Fibroblast of mammary gland (primary cell): Measurements from ENCODE around the gene NMBR.
"Not testable (repeated sequence)": the region's sequence is repeated elsewhere in the genome, so short reads cannot be mapped to it uniquely, and the experiment has no call there.

ENCODE experiments used
- DNase-seq: peaks from one replicate; pipeline ENCODE4 v3.0.0-alpha.2; 2010; ENCODE audit warnings: low read depth
- H3K4me3 ChIP-seq: 2 replicates; pipeline ENCODE4 v1.5.1; 2011; ENCODE audit warnings: low read depth, mild to moderate bottlenecking, low read length, moderate library complexity; ENCODE audit not compliant: control insufficient read depth
- TF ChIP-seq, protein P1 (sequence below): conservative IDR thresholded peaks from 2 replicates; pipeline ENCODE4 v1.5.1; 2011; ENCODE audit warnings: low read depth, low read length, inconsistent platforms; ENCODE audit not compliant: control insufficient read depth, insufficient read depth

Gene NMBR

GRCh38 chr6:142146828-142147662 lies at the start of gene NMBR, which contains the start of gene VTA1:
NMBR (minus strand) TSS chr6:142147122; CDS start chr6:142088658, 58,464 bp downstream.
VTA1 (plus strand) TSS chr6:142147263; CDS start chr6:142147288, 25 bp downstream.
- TF ChIP-seq, protein P1, sequence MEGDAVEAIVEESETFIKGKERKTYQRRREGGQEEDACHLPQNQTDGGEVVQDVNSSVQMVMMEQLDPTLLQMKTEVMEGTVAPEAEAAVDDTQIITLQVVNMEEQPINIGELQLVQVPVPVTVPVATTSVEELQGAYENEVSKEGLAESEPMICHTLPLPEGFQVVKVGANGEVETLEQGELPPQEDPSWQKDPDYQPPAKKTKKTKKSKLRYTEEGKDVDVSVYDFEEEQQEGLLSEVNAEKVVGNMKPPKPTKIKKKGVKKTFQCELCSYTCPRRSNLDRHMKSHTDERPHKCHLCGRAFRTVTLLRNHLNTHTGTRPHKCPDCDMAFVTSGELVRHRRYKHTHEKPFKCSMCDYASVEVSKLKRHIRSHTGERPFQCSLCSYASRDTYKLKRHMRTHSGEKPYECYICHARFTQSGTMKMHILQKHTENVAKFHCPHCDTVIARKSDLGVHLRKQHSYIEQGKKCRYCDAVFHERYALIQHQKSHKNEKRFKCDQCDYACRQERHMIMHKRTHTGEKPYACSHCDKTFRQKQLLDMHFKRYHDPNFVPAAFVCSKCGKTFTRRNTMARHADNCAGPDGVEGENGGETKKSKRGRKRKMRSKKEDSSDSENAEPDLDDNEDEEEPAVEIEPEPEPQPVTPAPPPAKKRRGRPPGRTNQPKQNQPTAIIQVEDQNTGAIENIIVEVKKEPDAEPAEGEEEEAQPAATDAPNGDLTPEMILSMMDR = peak; percentile 97
- peak; percentile 99 for DNase-seq
- peak within 1 kb of the TSS; percentile 82 for H3K4me3 ChIP-seq

DNA sequence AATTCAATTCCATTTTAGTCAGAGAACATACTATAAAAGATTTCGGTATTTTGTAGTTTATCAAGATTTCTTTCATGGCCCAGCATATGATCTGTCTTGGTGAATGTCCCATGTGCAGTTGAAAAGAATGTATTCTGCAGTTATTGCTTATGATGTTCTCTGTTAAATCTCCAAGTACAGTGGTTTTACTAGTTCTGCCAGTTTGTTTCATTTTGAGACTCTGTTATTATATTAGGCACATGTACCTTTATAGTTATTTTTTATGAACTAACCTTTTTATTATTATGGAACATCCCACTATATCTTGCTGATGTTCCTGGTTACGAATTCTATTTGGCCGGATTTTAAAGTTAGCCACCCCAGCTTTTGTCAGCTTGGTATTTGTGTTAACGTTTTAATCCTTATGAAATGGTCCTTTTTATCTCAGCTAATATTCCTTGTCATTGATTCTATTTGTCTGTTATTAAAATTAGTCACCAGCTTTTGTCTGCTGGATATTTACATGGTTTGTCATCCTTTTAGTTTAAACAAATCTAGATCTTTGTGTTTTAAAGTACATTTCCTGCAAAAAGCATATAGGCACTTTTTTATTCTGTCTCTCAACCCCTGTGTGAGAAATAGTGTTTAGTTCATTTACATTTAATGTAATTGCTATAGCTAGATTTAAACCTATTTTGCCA lies 49.1 kb upstream of the NMBR start:
- DNase-seq = peak; percentile 19
- no peak overlapping the region for H3K4me3 ChIP-seq
- TF ChIP-seq, protein P1 = no peak

DNA sequence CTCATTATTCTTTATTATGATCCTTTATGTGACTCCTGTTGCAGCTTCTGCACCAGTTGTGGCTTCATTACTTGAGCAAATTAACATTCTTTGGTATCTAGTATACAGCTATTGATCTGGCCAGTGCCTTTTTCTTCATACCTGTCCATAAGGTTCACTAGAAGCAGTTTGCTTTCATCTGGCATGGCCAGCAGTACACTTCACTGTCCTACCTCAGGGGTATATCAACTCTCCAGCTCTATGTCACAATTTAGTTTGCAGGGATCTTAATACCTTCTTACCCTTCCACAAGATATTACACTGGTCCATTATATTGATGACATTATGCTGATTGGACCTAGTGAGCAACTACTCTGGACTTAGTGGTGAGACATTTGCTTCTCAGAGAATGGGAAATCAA lies 46.7 kb upstream of the NMBR start:
- DNase-seq = no peak
- TF ChIP-seq, protein P1 = no peak
- no peak overlapping the region for H3K4me3 ChIP-seq

- TF ChIP-seq, protein P1 = no peak
- H3K4me3 ChIP-seq = no peak overlapping the region
These were observed 45.4 kb upstream of the NMBR start for GRCh38 chr6:142192343-142192742.

DNA sequence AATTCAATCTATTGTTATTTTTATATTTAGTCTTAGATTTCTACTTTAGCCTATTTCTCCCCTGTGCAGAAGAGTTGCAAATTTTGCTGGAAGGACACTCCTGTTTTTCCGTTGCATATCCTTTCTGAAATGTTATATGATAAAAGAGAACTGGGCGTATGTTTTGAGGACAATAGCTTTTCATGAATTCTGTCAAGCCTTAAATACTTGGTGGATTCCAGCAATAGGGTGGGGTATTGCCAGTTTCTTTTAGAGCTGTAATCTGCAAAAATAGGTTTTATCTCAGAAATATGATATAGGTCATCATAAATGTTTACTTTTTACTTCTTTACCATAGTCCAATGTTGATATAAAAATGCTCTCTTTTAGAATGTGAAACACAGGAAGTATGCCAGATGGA lies 42.1 kb upstream of the NMBR start:
- TF ChIP-seq, protein P1 = no peak
- DNase-seq = no peak

More at GRCh38 chr6:142192343-142192742, 45.4 kb upstream of the NMBR start:
- DNase-seq = no peak

DNA sequence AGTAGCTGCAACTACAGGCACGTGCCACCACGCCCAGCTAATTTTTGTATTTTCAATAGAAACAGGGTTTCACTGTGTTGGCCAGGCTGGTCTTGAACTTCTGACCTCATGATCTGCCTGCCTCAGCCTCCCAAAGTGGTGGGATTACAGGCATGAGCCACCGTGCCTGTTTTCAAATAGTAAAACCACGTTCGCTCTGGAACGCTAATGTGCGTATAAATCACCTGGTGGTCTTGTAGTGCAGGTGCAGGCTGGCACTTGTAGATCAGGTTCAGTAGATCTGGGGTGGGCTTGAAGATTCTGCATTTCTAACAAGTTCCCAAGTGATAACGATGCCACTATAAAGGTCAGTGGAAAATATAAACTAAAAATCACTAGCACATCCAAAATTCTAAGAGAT lies 41.4 kb upstream of the NMBR start:
- TF ChIP-seq, protein P1 = peak; percentile 12
- DNase-seq, H3K4me3 ChIP-seq: not testable (repeated sequence)

More for the DNA sequence above, 42.1 kb upstream of the NMBR start:
- no peak overlapping the region for H3K4me3 ChIP-seq
